GM21576 (cell line): ENCODE measurements around the gene LRRC7.
A peak's percentile ranks its signal among the peaks of the same experiment; 100 is the strongest.
"Not testable (repeated sequence)": the region's sequence is repeated elsewhere in the genome, so short reads cannot be mapped to it uniquely, and the experiment has no call there.

Source experiments
- ATAC-seq: cut with Tn5 transposase; IDR thresholded peaks from one replicate; pipeline ENCODE4 v1.9.1; 2021; ENCODE audit warnings: mild to moderate bottlenecking, moderate library complexity; ENCODE audit not compliant: unreplicated experiment

The LRRC7 gene

GRCh38 chr1:69691179-69691578 lies 123.5 kb downstream of the LRRC7 start:
- no peak for ATAC-seq

GRCh38 chr1:69693921-69694675 lies 126.4 kb downstream of the LRRC7 start:
- no peak for ATAC-seq

GRCh38 chr1:69697340-69697739 lies 129.6 kb downstream of the LRRC7 start:
- no peak for ATAC-seq

GRCh38 chr1:69700770-69701169 lies 133.0 kb downstream of the LRRC7 start:
- ATAC-seq = no peak

GRCh38 chr1:69702085-69702484 lies 134.4 kb downstream of the LRRC7 start:
- no peak for ATAC-seq

GRCh38 chr1:69706473-69706872 lies 138.8 kb downstream of the LRRC7 start:
- no peak for ATAC-seq

GRCh38 chr1:69707103-69707502 lies 139.4 kb downstream of the LRRC7 start:
- no peak for ATAC-seq

- no peak for ATAC-seq
Observed at GRCh38 chr1:69710484-69711189, 142.9 kb downstream of the LRRC7 start.

GRCh38 chr1:69711190-69711930 lies 143.6 kb downstream of the LRRC7 start:
- ATAC-seq = no peak

GRCh38 chr1:69717834-69718233 lies 150.1 kb downstream of the LRRC7 start:
- ATAC-seq = not testable (repeated sequence)

- no peak for ATAC-seq
Observed at GRCh38 chr1:69728206-69728605, 160.5 kb downstream of the LRRC7 start.

- no peak for ATAC-seq
Observed at GRCh38 chr1:69733061-69733460, 165.3 kb downstream of the LRRC7 start.

- peak; percentile 73 for ATAC-seq
Observed at GRCh38 chr1:69737527-69738185, 169.9 kb downstream of the LRRC7 start.

- no peak for ATAC-seq
Observed at GRCh38 chr1:69738458-69739250, 170.9 kb downstream of the LRRC7 start.

GRCh38 chr1:69739251-69739605 lies 171.5 kb downstream of the LRRC7 start:
- no peak for ATAC-seq

- no peak for ATAC-seq
Observed at GRCh38 chr1:69743146-69743545, 175.4 kb downstream of the LRRC7 start.

GRCh38 chr1:69744381-69744780 lies 176.7 kb downstream of the LRRC7 start:
- no peak for ATAC-seq

GRCh38 chr1:69747207-69747606 lies 179.5 kb downstream of the LRRC7 start:
- no peak for ATAC-seq

- no peak for ATAC-seq
Observed at GRCh38 chr1:69750638-69751037, 182.9 kb downstream of the LRRC7 start.

- ATAC-seq = no peak
Observed at GRCh38 chr1:69752831-69753230, 185.1 kb downstream of the LRRC7 start.
